Measurements from ENCODE around the gene MARCHF9.

MARCHF9 gene

DNA sequence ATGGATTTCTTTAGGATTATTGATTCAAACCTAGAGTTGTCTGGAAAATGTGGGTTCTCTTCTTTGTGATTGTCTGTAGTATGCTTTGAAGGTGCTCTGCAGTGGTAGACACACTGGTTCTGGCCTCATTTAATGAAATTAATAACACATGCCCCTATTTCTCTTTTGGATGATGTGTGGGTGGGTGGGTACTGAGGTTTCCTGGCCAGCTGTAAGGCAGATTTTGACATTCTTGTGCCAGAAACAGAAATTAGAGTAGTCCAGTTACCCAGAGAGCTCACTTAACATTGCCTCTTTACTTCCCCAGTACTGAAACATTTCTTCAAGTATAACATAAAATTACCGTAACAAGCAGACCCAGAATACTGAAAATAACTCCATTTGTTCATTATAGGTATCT, 42.1 kb downstream of the MARCHF9 start:
- no peak for DNase-seq (ENCODE audit: low read depth, low spot score)

DNA sequence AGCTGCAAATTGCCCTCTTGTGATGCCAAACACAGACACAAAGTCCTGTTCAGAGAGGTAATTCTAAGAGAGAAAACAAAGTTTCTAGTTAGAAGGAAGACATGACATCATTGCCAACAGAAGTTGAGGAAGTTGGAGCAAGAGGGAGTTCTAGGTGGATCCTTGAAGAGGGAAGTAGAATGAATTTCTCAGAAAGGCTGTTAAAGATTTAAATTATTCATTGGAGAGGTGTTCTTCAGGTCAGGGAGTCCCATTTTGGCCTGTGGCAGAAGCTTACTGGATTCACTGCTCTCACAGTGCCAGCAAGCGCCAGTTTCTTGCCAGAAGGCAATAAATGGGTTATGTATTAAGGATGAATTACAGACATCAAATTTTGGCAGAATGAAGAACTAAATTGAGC, 43.0 kb downstream of the MARCHF9 start:
- DNase-seq (ENCODE audit: low read depth, low spot score) = no peak

DNA sequence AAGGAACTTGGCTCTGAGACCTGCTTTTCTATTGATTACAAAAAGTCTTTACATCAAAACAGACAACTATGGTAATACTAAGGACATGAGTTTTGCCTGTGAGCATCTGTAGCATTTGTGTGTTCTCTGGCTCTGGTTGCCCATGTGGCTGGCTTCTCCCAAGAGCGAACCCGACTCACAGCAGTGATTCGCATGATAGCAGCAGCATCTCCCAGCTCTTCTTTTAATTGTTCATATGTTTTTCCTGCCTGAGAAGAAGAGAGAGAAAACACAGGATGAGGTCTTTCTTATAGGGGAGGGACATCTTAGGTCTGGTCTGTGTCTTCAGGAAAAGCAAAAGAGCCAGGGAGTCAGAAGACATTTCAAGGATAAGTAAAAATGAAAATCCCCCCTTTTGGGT, 46.1 kb downstream of the MARCHF9 start:
- DNase-seq (ENCODE audit: low read depth, low spot score) = no peak

DNA sequence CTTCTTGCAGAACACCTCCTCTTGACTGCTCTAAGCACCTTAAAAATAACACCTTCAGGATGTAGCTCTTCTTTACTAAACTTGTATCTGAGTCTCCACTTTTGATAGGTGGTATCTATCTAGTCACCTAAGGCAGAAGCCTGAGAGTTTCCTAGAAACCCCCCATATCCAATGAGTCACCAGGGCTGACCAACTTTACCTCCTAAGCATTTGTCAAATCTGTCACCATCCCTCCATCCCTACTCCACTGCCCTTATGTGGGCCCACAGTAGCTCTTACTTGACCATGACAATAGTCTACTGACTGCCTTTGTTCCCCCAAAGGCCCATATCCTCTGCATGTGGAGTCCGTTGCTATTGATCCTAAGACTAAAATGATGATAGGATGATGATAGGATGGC, 47.7 kb downstream of the MARCHF9 start:
- no peak for DNase-seq (ENCODE audit: low read depth, low spot score)

DNA sequence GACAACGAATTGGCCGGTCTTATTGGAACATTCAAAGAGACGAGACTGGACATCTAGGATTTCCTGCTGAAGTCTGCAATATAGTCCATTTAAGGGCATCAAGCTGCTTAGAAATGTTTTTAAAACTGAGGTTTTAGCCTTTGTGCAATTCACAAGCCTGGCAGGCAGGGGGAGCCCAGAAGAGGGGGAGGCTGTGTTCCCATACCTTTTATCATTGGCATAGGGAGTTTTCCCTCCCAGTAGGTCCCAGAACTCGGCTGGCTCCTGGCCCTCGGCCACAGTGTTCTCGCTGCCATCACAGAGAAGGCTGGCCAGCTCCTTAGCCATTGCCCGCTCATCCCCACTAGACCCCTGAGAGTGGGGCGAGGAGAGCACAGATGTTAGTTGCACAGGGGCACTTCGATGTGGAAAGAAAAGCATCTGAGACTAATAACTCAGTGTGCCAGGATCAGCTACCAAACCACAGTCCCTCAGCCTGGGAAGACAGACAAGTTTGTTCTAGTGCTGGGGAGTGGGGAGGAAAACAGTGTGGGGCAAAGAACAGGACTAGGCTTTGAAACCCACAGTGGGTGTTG, 48.5 kb downstream of the MARCHF9 start:
- no peak for DNase-seq (ENCODE audit: low read depth, low spot score)

DNA sequence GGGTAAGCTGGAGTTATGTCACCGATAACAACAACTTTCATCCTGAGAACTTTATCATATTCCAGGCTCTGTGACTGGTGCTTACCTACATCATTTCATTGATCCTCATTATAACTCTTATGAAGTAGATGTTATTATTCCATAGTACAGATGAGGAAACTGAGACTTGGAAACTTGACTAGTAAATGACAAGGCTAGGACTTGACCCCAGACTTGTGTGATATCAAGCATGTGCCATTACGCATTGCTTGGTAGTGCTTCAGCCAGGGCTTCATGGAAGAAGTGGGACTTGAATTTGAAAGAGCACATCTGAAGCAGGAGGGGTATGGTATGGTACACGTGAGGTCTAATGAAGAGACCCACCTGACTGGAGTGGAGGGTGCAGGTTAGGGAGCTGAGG, 51.8 kb downstream of the MARCHF9 start:
- no peak for DNase-seq (ENCODE audit: low read depth, low spot score)

DNA sequence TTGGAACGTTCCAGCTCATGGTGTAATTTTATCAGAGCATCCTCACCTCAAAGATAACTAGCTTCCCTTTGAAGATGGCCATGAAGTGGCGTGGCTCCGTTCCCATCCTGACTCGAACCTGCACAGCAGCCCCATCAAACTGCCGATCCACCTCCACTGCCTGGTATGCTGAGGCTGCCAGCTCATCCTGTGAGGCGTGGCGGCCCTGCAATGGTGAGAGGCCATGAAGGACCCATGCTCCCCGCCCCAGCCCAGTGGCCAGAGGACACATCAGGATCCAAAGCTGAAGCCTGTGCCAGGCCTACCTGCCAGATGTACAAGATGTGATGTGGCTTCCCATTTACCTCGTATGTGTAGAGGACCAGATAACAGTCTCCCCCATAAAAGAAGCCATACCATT, 52.4 kb downstream of the MARCHF9 start:
- no peak for DNase-seq (ENCODE audit: low read depth, low spot score)

DNA sequence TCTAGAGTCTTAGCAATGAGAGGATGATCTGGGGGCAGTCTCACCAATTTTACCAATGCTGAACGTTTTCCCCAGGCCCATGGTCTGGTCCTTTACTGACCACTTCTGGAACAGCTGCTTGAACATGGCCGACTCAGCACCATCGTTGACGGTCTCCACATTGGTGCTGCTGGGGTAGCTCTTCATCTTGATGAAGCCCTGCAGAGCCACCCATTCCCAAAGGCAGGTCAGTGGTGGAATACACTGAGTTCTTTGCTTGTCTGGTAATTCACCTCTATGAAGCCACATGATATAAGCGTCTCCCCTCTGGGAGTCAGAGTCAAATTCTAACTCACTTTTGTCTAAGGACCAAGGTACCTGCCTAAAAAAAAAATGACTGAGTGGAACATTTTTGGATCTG, 53.4 kb downstream of the MARCHF9 start:
- DNase-seq (ENCODE audit: low read depth, low spot score) = no peak

DNA sequence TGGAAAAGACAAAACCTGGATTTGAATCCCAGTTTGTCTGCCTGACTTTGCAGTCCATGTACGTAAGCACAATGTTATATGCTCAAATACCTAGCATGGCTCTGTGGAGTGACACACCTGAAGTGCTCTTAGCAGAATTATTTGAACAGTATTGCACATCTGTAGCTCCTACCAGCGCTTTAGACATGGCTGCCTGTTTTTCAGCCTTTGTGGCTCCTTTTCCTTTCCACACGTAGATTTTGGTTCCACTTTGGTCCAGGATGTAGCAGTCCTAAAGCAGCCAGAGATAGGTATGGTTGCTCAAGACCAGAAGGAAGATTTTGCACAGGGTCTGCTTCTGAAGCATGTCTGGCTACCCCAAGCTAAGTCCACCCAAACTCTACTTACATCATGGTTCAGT, 54.5 kb downstream of the MARCHF9 start:
- no peak for DNase-seq (ENCODE audit: low read depth, low spot score)

Measured in activated CD4-positive, CD25-positive, alpha-beta regulatory T cell treated with anti-CD3 and anti-CD28 coated beads, Interleukin-2, amount 50 U/mL, for 16 hours (primary cell).